ENCODE measurements around the gene PIK3R2. TPM values are rescaled to one million over a fixed set of nuclear protein-coding genes. Genes with fewer than 3 reads are reported as not detected.
A peak's percentile ranks its signal among the peaks of the same experiment; 100 is the strongest.

The PIK3R2 gene
- total RNA-seq, 2 experiments from 2014 or later: 3.2 to 20.5 TPM

- peaks cover 73% of the 10 kb centered on the region for H3K4me1 ChIP-seq (ENCODE audit: insufficient read depth, low read length, poor library complexity, severe bottlenecking)
- CTCF ChIA-PET (ENCODE audit: unreplicated experiment): no interaction called here
- POLR2A ChIA-PET: no interaction called here
- peak overlapping the region; percentile 93 for H3K27ac ChIP-seq (ENCODE audit: low read depth, low read length, poor library complexity, severe bottlenecking)
- no peaks in the 10 kb centered on the region for H3K9me2 ChIP-seq (ENCODE audit: insufficient read depth, low read length)
- no peaks in the 10 kb centered on the region for H3K9me3 ChIP-seq (ENCODE audit: low read length)
- H3K36me3 ChIP-seq (ENCODE audit: insufficient read depth, low read length): peaks cover 26% of the 10 kb centered on the region
- intact Hi-C loops (cut with micrococcal nuclease; ENCODE audit: unreplicated experiment): no loop called here
- H2AFZ ChIP-seq (ENCODE audit: low read length): no peak overlapping the region
- peak overlapping the region; percentile 100 for H3K4me2 ChIP-seq (ENCODE audit: low read length)
- TF ChIP-seq CTCF (conservative IDR thresholded peaks at IDR 0.05; ENCODE audit: low read length): no peak
- H3K79me2 ChIP-seq (ENCODE audit: insufficient read depth, low read depth, low read length): peaks cover 24% of the 10 kb centered on the region
- no TSS peak for BruUV-seq (replicated peaks)
- DNase-seq (ENCODE audit: low spot score): no peak
- H3K4me3 ChIP-seq (ENCODE audit: low read depth, low read length, poor library complexity, severe bottlenecking): peak overlapping the region; percentile 88
- H4K20me1 ChIP-seq (ENCODE audit: insufficient read depth, low read length): peaks cover 6% of the 10 kb centered on the region; the same call in 1 of the 2 replicates
Observed at GRCh38 chr19:18172331-18173053, 19.5 kb downstream of the PIK3R2 start.

GRCh38 chr19:18173054-18173571 is 20.1 kb downstream of the PIK3R2 start:
- no peaks in the 10 kb centered on the region for H3K9me3 ChIP-seq (ENCODE audit: low read length)
- peaks cover 69% of the 10 kb centered on the region for H3K4me1 ChIP-seq (ENCODE audit: insufficient read depth, low read length, poor library complexity, severe bottlenecking)
- no peaks in the 10 kb centered on the region for H3K9me2 ChIP-seq (ENCODE audit: insufficient read depth, low read length)
- H3K4me3 ChIP-seq (ENCODE audit: low read depth, low read length, poor library complexity, severe bottlenecking): peak overlapping the region; percentile 88
- no TSS peak for BruUV-seq (replicated peaks)
- intact Hi-C loops (cut with micrococcal nuclease; ENCODE audit: unreplicated experiment): no loop called here
- peaks cover 6% of the 10 kb centered on the region; the same call in 1 of the 2 replicates for H4K20me1 ChIP-seq (ENCODE audit: insufficient read depth, low read length)
- peak overlapping the region; percentile 93 for H3K27ac ChIP-seq (ENCODE audit: low read depth, low read length, poor library complexity, severe bottlenecking)
- H3K36me3 ChIP-seq (ENCODE audit: insufficient read depth, low read length): peaks cover 30% of the 10 kb centered on the region
- peak; percentile 44 for DNase-seq (ENCODE audit: low spot score)
- peak overlapping the region; percentile 100 for H3K4me2 ChIP-seq (ENCODE audit: low read length)
- no peak overlapping the region for H2AFZ ChIP-seq (ENCODE audit: low read length)
- TF ChIP-seq EZH2phosphoT487 (IDR thresholded peaks at IDR 0.05; ENCODE audit: borderline replicate concordance, low read depth, low read length) (no peak), CTCF (conservative IDR thresholded peaks at IDR 0.05; ENCODE audit: low read length) (no peak)
- ChIA-PET POLR2A (no interaction called here), CTCF (ENCODE audit: unreplicated experiment) (no interaction called here)
- peaks cover 24% of the 10 kb centered on the region for H3K79me2 ChIP-seq (ENCODE audit: insufficient read depth, low read depth, low read length)

Measured in OCI-LY7 (cell line).